Osteoblast (primary cell): ENCODE measurements around the gene PARP3. TPM values are rescaled to one million over a fixed set of nuclear protein-coding genes. Genes with fewer than 3 reads are reported as not detected.
A peak's percentile ranks its signal among the peaks of the same experiment; 100 is the strongest.

Experiments
- DNase-seq: peaks from one replicate; pipeline ENCODE4 v3.0.0; 2011; ENCODE audit warnings: low spot score, mixed read lengths; ENCODE audit not compliant: insufficient read length; ENCODE audit errors: missing footprints
- H2AFZ ChIP-seq: 2 replicates; pipeline ENCODE4 v1.6.0; 2011; ENCODE audit warnings: mild to moderate bottlenecking, low read length
- H3K27ac ChIP-seq: 2 replicates; pipeline ENCODE4 v1.5.1; 2011; ENCODE audit warnings: mild to moderate bottlenecking, low read depth, low read length, moderate library complexity
- H3K27me3 ChIP-seq: 2 replicates; pipeline ENCODE4 v1.6.0; 2012; ENCODE audit warnings: mild to moderate bottlenecking, control low read depth, inconsistent platforms, low read length, moderate library complexity; ENCODE audit not compliant: insufficient read depth
- H3K36me3 ChIP-seq: 2 replicates; pipeline ENCODE4 v1.5.1; 2011; ENCODE audit warnings: mild to moderate bottlenecking, low read length, control low read depth, moderate library complexity; ENCODE audit not compliant: insufficient read depth
- H3K4me1 ChIP-seq: 2 replicates; pipeline ENCODE4 v1.5.1; 2011; ENCODE audit warnings: mild to moderate bottlenecking, low read length, control low read depth, moderate library complexity; ENCODE audit not compliant: insufficient read depth
- H3K4me2 ChIP-seq: 2 replicates; pipeline ENCODE4 v1.6.0; 2011; ENCODE audit warnings: mild to moderate bottlenecking, low read length; ENCODE audit not compliant: insufficient read depth
- H3K4me3 ChIP-seq: fragments of 200-600 bp; sonication (generic); 3 replicates; pipeline ENCODE4 v1.5.1; 2012; ENCODE audit warnings: mild to moderate bottlenecking, low read length, inconsistent platforms; ENCODE audit not compliant: insufficient read depth
- H3K79me2 ChIP-seq: 2 replicates; pipeline ENCODE4 v1.6.0; 2012; ENCODE audit warnings: mild to moderate bottlenecking, low read length, control low read depth, inconsistent platforms; ENCODE audit not compliant: insufficient read depth
- H3K9me3 ChIP-seq: 2 replicates; pipeline ENCODE4 v1.5.1; 2011; ENCODE audit warnings: low read depth, low read length, control low read depth
- H4K20me1 ChIP-seq: 2 replicates; pipeline ENCODE4 v1.6.0; 2012; ENCODE audit warnings: mild to moderate bottlenecking, low read length, control low read depth; ENCODE audit not compliant: insufficient read depth
- total RNA-seq: library from RNA; depleted of rRNA; stranded (reverse); fragments of >200 nt; gene quantifications from 2 replicates; pipeline ENCODE4 v1.2.3, GENCODE V29; 2012
- TF ChIP-seq, protein P1 (sequence below): IDR thresholded peaks from 2 replicates; pipeline ENCODE4 v1.5.1; 2011; ENCODE audit warnings: mild to moderate bottlenecking, low read depth, low read length, moderate library complexity; ENCODE audit errors: extremely low read depth

Gene PARP3
- total RNA-seq, 1 donor = 46.0 TPM

DNA sequence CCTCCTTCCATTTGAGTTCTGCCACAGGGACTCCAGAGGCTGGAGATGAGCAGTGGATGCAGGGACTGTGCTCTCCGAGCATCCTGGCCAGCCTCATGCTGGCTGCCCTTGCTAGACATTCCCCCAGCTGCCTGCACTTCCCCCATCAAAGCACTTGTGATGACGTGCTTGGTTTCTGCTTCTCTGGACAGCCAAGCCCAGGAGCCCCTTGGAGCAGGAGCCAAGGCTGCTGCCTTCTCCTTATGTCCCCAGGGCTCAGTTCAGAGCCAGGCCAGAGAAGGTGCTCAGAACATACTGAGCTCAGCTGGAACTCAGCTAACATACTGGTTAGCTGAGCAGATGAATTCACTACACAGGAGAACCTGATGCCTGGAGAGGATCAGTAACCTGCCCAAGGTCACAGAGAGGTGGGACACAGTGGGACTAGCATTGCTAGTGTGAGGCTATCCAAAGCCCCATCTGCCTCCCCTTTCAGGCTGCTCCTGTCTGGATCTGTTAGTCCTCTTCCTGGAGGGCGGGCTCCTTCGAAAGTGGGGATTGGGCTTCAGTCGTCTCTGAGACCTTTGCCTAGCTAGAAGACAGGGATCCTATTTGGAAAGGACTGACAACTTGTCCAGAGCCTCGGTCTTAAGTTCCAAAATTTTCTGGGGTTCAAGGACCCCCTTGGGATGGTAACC is 20.8 kb downstream of the PARP3 start:
- H3K4me1 ChIP-seq = peaks cover 4% of the 10 kb centered on the region
- H3K36me3 ChIP-seq = peaks cover 10% of the 10 kb centered on the region
- TF ChIP-seq, protein P1, sequence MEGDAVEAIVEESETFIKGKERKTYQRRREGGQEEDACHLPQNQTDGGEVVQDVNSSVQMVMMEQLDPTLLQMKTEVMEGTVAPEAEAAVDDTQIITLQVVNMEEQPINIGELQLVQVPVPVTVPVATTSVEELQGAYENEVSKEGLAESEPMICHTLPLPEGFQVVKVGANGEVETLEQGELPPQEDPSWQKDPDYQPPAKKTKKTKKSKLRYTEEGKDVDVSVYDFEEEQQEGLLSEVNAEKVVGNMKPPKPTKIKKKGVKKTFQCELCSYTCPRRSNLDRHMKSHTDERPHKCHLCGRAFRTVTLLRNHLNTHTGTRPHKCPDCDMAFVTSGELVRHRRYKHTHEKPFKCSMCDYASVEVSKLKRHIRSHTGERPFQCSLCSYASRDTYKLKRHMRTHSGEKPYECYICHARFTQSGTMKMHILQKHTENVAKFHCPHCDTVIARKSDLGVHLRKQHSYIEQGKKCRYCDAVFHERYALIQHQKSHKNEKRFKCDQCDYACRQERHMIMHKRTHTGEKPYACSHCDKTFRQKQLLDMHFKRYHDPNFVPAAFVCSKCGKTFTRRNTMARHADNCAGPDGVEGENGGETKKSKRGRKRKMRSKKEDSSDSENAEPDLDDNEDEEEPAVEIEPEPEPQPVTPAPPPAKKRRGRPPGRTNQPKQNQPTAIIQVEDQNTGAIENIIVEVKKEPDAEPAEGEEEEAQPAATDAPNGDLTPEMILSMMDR = no peak
- H3K79me2 ChIP-seq = peaks cover 12% of the 10 kb centered on the region
- peaks cover 17% of the 10 kb centered on the region for H4K20me1 ChIP-seq
- DNase-seq = no peak
- no peak overlapping the region for H3K4me3 ChIP-seq
- no peaks in the 10 kb centered on the region for H3K9me3 ChIP-seq
- no peak overlapping the region for H3K4me2 ChIP-seq
- H2AFZ ChIP-seq = no peak overlapping the region
- no peaks in the 10 kb centered on the region for H3K27me3 ChIP-seq
- H3K27ac ChIP-seq = no peak overlapping the region

- H4K20me1 ChIP-seq = peaks cover 22% of the 10 kb centered on the region
- peaks cover 12% of the 10 kb centered on the region for H3K79me2 ChIP-seq
- DNase-seq = no peak
- TF ChIP-seq, protein P1 = no peak
- H3K9me3 ChIP-seq = no peaks in the 10 kb centered on the region
- H3K4me3 ChIP-seq = no peak overlapping the region
- no peak overlapping the region for H3K4me2 ChIP-seq
- H3K27ac ChIP-seq = no peak overlapping the region
- peaks cover 9% of the 10 kb centered on the region for H3K4me1 ChIP-seq
- peaks cover 9% of the 10 kb centered on the region for H3K36me3 ChIP-seq
- no peaks in the 10 kb centered on the region for H3K27me3 ChIP-seq
- H2AFZ ChIP-seq = no peak overlapping the region
These were observed 21.8 kb downstream of the PARP3 start for GRCh38 chr3:51963951-51964451.

DNA sequence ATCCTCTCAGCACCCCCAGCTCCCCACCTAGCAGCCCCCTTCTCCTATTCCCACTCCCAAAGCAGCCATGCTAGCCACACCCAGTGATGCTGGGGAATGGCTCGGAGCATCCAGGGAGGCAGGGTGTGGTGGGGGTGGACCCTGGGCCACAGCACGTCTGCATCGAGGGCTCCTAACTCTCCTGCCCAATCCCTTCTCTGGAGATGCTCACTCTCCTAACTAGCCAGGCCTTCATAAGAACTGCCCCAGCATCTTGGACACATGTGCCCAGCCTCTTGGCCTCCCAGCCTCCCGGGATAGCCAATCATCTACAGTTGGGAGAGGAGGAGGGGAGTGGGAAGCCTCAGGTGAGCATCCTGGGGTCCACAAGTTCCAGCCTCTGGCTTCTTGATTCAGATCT is 22.4 kb downstream of the PARP3 start:
- no peaks in the 10 kb centered on the region for H3K9me3 ChIP-seq
- H3K27ac ChIP-seq = no peak overlapping the region
- H3K4me3 ChIP-seq = no peak overlapping the region
- peaks cover 9% of the 10 kb centered on the region for H3K4me1 ChIP-seq
- no peak overlapping the region for H3K4me2 ChIP-seq
- no peaks in the 10 kb centered on the region for H3K27me3 ChIP-seq
- peaks cover 12% of the 10 kb centered on the region for H3K79me2 ChIP-seq
- H3K36me3 ChIP-seq = peaks cover 4% of the 10 kb centered on the region
- H2AFZ ChIP-seq = no peak overlapping the region
- H4K20me1 ChIP-seq = peaks cover 27% of the 10 kb centered on the region
- no peak for DNase-seq
- TF ChIP-seq, protein P1 = no peak

- DNase-seq = no peak
- H3K36me3 ChIP-seq = no peaks in the 10 kb centered on the region
- no peaks in the 10 kb centered on the region for H3K9me3 ChIP-seq
- H3K4me2 ChIP-seq = peak overlapping the region; percentile 92
- H3K27ac ChIP-seq = no peak overlapping the region
- peaks cover 12% of the 10 kb centered on the region for H3K79me2 ChIP-seq
- H3K27me3 ChIP-seq = no peaks in the 10 kb centered on the region
- H3K4me3 ChIP-seq = peak overlapping the region; percentile 78
- TF ChIP-seq, protein P1 = no peak
- H3K4me1 ChIP-seq = peaks cover 9% of the 10 kb centered on the region
- H2AFZ ChIP-seq = no peak overlapping the region
- H4K20me1 ChIP-seq = peaks cover 31% of the 10 kb centered on the region
These were observed 23.9 kb downstream of the PARP3 start for GRCh38 chr3:51966016-51966415.
